ENCODE results near the gene TTC6.
A peak's percentile ranks its signal among the peaks of the same experiment; 100 is the strongest.

TTC6 gene

DNA sequence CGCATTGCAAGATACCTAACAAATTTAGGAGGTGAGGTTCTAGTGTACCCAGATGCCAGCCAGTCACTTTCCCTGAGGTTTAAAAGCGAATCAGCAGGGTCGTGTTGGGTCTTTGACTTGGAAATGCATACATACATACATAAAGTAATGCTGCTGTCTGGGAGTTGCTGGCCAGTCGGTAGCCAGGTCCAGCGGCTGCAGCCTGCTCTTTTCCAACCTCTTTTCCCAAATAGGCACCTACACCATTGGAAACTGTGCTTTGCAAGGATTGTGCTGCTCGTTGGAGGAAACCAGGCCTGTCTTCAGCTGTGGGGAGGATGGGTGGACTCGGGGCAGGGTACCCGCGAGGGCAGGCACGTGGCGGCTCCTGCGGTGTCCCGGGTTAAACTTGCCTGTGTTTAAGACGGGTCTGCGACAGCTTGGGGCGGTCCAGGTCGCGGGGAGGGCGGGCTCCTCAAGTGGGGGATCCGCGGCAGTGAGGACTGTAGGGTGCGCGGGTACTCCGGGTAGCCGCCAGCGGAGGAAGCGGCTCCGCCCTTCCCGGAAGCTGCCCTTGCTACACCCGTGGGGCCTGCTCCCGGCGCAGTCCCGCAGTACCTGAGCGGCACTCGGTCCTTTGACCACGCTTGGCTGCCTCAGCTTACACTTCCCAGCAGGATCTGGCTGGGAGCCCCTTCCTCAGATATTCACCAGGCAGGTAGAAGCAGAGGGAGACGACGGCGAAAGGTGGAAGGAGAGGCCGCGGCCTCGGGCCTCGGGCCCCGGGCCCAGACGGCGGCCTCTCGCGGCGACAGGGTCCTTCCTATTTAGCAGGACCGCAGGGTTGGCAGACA, 2.7 kb downstream of the TTC6 start:
- DNase-seq, result no peak
- ATAC-seq (replicated peaks), result no peak
- no peak overlapping the region for H3K27ac Mint-ChIP-seq
- H3K36me3 Mint-ChIP-seq (ENCODE audit: insufficient read depth), result no peaks in the 10 kb centered on the region
- H3K4me3 Mint-ChIP-seq, result peak overlapping the region in 1 of 2 donors; percentile 25
- peaks cover 57 to 86% of the 10 kb centered on the region in 2 donors for H3K27me3 Mint-ChIP-seq
- H3K4me1 Mint-ChIP-seq (ENCODE audit: low read depth in 2 of 2), result peaks cover 0 to 8% of the 10 kb centered on the region in 2 donors
- H3K9me3 Mint-ChIP-seq, result peaks cover 0 to 4% of the 10 kb centered on the region in 2 donors

GRCh38 chr14:37598747-37599506, 3.5 kb downstream of the TTC6 start:
- ATAC-seq (replicated peaks) (no peak), DNase-seq (no peak)
- Mint-ChIP-seq H3K27ac (no peak overlapping the region), H3K4me3 (peak overlapping the region; percentile 25 to 42), H3K9me3 (peaks cover 4 to 5% of the 10 kb centered on the region in 2 donors), H3K27me3 (peaks cover 50 to 86% of the 10 kb centered on the region in 2 donors), H3K4me1 (ENCODE audit: low read depth in 2 of 2) (peaks cover 0 to 8% of the 10 kb centered on the region in 2 donors), H3K36me3 (ENCODE audit: insufficient read depth) (no peaks in the 10 kb centered on the region)

DNA sequence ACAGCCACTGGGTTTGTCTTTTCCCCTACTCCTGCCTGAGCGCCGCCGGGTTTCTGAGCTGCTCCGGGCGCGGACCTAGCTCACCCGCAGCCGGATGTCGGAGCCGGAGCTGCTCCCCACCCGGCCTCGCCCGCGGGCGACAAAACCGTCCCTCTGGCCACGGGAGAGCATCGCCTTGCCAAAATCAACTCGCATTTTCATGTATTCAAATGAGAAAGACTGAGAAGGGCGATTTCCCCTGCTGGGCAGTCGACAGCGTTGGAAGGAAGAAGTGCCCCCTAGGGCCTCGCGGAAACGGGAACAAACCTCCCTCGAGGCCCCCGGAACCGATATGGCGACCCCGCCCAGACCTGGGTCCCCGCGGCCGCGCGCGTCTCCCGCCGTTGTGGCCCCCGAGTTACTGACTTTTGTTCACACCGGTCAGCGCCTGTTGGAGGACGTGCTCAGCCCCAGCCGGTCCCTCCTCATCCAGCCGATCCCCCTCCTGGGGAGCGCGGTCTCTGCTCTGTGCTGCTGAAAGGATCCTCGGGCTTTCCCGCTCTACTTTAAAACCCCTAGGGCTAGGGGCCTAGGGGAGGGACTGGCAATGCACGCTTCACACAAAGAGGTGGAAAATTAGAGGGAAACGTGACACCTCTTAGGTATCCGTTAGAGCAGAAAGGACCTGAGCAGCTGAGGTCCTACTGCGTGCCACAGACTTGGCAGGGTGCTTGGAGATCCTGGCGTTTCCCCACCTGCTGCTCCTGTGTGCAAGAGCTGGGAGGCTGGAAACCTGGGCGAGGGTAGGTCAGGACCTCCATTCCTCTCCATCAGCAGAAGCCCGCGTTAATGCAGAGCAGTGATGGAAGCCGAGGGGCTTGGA, 4.3 kb downstream of the TTC6 start:
- no peak for DNase-seq
- Mint-ChIP-seq H3K36me3 (ENCODE audit: insufficient read depth) (no peaks in the 10 kb centered on the region), H3K9me3 (peaks cover 4 to 9% of the 10 kb centered on the region in 2 donors), H3K4me1 (ENCODE audit: low read depth in 2 of 2) (peaks cover 0 to 5% of the 10 kb centered on the region in 2 donors), H3K27ac (no peak overlapping the region), H3K27me3 (peaks cover 45 to 84% of the 10 kb centered on the region in 2 donors), H3K4me3 (peak overlapping the region; percentile 25 to 42)
- ATAC-seq (replicated peaks), result no peak

- Mint-ChIP-seq H3K36me3 (ENCODE audit: insufficient read depth) (no peaks in the 10 kb centered on the region), H3K27ac (no peak overlapping the region), H3K4me3 (no peak overlapping the region), H3K9me3 (peaks cover 4 to 9% of the 10 kb centered on the region in 2 donors), H3K4me1 (ENCODE audit: low read depth in 2 of 2) (peaks cover 0 to 2% of the 10 kb centered on the region in 2 donors), H3K27me3 (peaks cover 39 to 77% of the 10 kb centered on the region in 2 donors)
- DNase-seq, result no peak
- ATAC-seq (replicated peaks), result no peak
Measured at GRCh38 chr14:37600880-37601741, 5.7 kb downstream of the TTC6 start.

GRCh38 chr14:37601865-37602264, 6.4 kb downstream of the TTC6 start:
- H3K27ac Mint-ChIP-seq, result no peak overlapping the region
- DNase-seq (no peak), ATAC-seq (replicated peaks) (no peak)
- peaks cover 7 to 9% of the 10 kb centered on the region in 2 donors for H3K9me3 Mint-ChIP-seq
- H3K4me3 Mint-ChIP-seq, result no peak overlapping the region
- no peaks in the 10 kb centered on the region for H3K36me3 Mint-ChIP-seq (ENCODE audit: insufficient read depth)
- H3K4me1 Mint-ChIP-seq (ENCODE audit: low read depth in 2 of 2), result peaks cover 0 to 2% of the 10 kb centered on the region in 2 donors
- H3K27me3 Mint-ChIP-seq, result peaks cover 32 to 69% of the 10 kb centered on the region in 2 donors

DNA sequence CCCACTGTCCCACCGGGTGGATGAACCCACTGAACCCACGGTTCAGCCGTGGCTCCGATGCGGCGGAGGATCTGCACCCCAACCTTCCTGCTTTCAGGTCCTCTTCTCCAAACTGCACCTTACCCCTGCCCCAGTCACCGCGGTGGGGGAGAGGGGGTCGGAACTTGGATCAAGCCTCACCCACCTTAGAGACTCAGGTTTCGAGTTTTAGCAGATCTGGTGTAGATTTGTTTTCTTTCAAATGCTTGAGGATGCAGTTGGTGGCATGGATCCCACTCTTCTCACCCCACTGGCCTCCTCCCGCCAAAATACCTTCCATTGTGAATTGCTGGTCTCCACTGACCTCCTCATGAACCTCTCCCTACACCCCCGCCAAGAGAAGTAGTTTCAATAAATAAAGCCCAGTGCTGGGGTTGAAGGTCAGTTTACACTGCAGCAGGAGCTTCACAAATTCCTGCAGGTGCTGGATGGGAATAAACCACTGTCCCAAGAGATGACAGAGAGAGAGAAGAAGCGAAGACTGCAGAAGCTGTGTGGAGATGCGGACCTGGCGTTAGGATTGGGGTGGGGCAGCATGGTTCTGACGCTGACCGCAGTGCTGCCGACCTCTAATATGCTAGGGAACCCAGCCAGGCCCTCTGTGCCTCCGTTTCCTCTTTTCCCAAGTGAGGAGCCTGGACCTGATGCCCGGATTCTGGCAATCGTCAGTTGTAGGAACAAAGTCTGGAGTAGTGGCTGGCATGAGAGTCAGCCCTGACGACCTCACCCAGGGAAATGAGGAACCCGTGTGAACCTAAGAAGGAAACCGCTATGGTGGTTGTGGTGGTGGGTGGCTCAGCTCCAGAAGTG, 7.4 kb downstream of the TTC6 start:
- DNase-seq, result no peak
- Mint-ChIP-seq H3K4me3 (no peak overlapping the region), H3K36me3 (ENCODE audit: insufficient read depth) (no peaks in the 10 kb centered on the region), H3K4me1 (ENCODE audit: low read depth in 2 of 2) (peaks cover 0 to 2% of the 10 kb centered on the region in 2 donors), H3K27me3 (peaks cover 30 to 60% of the 10 kb centered on the region in 2 donors), H3K27ac (no peak overlapping the region), H3K9me3 (peaks cover 7 to 9% of the 10 kb centered on the region in 2 donors)
- ATAC-seq (replicated peaks), result no peak

DNA sequence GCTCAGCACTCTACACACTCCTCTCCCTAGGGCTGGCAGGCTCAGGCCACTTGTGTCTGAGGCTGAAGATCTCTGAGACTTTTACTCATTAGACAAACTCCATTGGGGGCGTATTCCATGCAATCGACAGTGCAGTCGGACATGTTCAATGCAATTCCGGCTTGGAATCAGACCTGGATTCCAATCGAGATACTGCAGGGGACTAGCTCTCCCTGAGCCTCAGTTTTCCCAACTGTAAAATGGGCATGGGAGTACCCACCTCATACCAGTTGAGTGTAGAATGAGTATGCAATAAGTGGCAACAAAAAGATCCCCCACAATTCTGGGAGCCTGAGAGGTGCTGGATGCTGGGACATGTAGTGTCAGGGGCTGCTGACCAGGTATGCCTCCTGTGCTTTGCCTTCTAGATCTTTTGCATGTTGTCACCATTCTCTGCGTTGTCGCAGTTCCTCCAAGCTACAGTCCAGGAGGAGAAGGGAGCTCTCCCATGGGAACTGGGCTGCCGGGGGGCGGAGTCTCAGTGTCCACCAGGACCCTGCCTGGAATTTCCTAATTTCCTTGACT, 8.3 kb downstream of the TTC6 start:
- no peaks in the 10 kb centered on the region for H3K36me3 Mint-ChIP-seq (ENCODE audit: insufficient read depth)

DNA sequence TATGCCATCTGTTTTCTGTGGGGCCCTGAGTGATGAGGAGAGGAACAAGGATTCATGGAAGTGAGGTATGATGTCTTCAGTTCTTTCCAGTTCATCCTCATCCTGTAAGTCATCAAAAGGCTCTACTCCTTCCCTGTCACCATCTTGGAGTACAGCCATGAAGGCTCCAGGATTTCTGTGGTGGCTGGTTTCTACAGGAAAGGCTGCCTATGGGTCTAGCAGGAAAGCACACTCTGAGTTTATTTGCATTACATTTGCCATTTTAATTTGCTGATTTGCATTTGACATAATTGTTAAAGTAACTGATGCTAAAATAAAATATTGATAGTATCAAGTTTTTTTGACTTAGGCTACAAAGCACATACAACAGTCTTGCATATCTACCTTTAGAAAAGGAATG, 11.2 kb downstream of the TTC6 start:
- Mint-ChIP-seq H3K4me3 (no peak overlapping the region), H3K27ac (no peak overlapping the region), H3K4me1 (ENCODE audit: low read depth in 2 of 2) (no peaks in the 10 kb centered on the region), H3K27me3 (peaks cover 6 to 36% of the 10 kb centered on the region in 2 donors), H3K9me3 (peaks cover 10 to 22% of the 10 kb centered on the region in 2 donors), H3K36me3 (ENCODE audit: insufficient read depth) (no peaks in the 10 kb centered on the region)
- DNase-seq, result no peak
- no peak for ATAC-seq (replicated peaks)

More for the DNA sequence above, 8.3 kb downstream of the TTC6 start:
- ATAC-seq (replicated peaks) (no peak), DNase-seq (no peak)
- Mint-ChIP-seq H3K27ac (no peak overlapping the region), H3K4me3 (no peak overlapping the region), H3K9me3 (peaks cover 7 to 9% of the 10 kb centered on the region in 2 donors), H3K4me1 (ENCODE audit: low read depth in 2 of 2) (peaks cover 0 to 2% of the 10 kb centered on the region in 2 donors), H3K27me3 (peaks cover 28 to 50% of the 10 kb centered on the region in 2 donors)

- DNase-seq (no peak), ATAC-seq (replicated peaks) (no peak)
- Mint-ChIP-seq H3K36me3 (ENCODE audit: insufficient read depth) (no peaks in the 10 kb centered on the region), H3K4me3 (no peak overlapping the region), H3K27me3 (peaks cover 0 to 23% of the 10 kb centered on the region in 2 donors), H3K4me1 (ENCODE audit: low read depth in 2 of 2) (no peaks in the 10 kb centered on the region), H3K27ac (no peak overlapping the region), H3K9me3 (peaks cover 10 to 21% of the 10 kb centered on the region in 2 donors)
Measured at GRCh38 chr14:37608649-37609048, 13.2 kb downstream of the TTC6 start.

DNA sequence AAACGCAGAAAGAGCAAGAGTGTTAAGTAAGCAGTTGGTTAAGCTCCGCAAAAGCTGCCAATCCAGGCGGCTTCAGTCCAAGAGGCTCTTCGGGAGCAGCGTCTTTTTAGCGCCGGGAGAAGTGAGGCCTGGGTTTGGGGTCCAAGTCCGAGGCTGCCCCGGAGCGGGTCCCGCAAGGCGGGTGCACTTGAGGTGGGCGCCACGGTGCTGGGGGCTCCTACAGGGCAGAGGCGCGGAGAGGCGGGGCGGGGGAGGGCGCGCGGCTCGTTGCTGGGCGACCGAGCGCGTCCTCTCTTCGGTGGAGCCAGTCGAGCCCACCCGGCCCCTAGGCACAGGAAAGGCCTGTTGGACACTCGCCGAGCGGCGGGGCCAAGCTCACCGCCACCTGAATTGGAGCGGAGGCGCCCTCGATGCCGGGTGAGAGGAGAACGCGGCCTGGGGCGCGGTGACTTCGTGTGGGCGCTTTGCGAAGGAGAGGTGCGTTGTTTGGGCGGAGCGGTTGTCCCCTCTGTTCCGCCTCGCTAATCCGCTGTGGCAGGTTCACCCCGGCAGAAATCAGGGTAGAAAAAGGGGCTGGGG, 15.6 kb downstream of the TTC6 start:
- ATAC-seq (replicated peaks) (no peak), DNase-seq (no peak)
- peaks cover 0 to 15% of the 10 kb centered on the region in 2 donors for H3K27me3 Mint-ChIP-seq
- peaks cover 13 to 15% of the 10 kb centered on the region in 2 donors for H3K9me3 Mint-ChIP-seq
- H3K4me3 Mint-ChIP-seq, result no peak overlapping the region
- H3K4me1 Mint-ChIP-seq (ENCODE audit: low read depth in 2 of 2), result no peaks in the 10 kb centered on the region
- H3K27ac Mint-ChIP-seq, result no peak overlapping the region
- H3K36me3 Mint-ChIP-seq (ENCODE audit: insufficient read depth), result no peaks in the 10 kb centered on the region

- Mint-ChIP-seq H3K4me1 (ENCODE audit: low read depth in 2 of 2) (no peaks in the 10 kb centered on the region), H3K27ac (no peak overlapping the region), H3K9me3 (peaks cover 13 to 15% of the 10 kb centered on the region in 2 donors), H3K36me3 (ENCODE audit: insufficient read depth) (no peaks in the 10 kb centered on the region), H3K4me3 (no peak overlapping the region), H3K27me3 (peaks cover 0 to 12% of the 10 kb centered on the region in 2 donors)
- ATAC-seq (replicated peaks), result no peak
- DNase-seq, result no peak
Measured at GRCh38 chr14:37615582-37616289, 20.3 kb downstream of the TTC6 start.
